Effector memory CD4-positive, alpha-beta T cell (primary cell): ENCODE measurements around the gene FNBP1L.
"Not testable (repeated sequence)": the region's sequence is repeated elsewhere in the genome, so short reads cannot be mapped to it uniquely, and the experiment has no call there.

Source experiments
- DNase-seq, 3 donors: peaks; one replicate each; pipeline ENCODE4 v3.0.0-alpha.2; 2020
- H3K27ac ChIP-seq: 2 replicates; pipeline ENCODE4 v1.7.0; 2013; ENCODE audit warnings: mild to moderate bottlenecking, low read length, moderate library complexity; ENCODE audit not compliant: insufficient read depth, poor library complexity, severe bottlenecking
- H3K27me3 ChIP-seq: replicated peaks from 2 replicates; pipeline ENCODE4 v1.7.0; 2013; ENCODE audit warnings: mild to moderate bottlenecking, low read length; ENCODE audit not compliant: insufficient read depth, control insufficient read depth, poor library complexity, severe bottlenecking
- H3K36me3 ChIP-seq: 2 replicates; pipeline ENCODE4 v1.7.0; 2013; ENCODE audit warnings: mild to moderate bottlenecking, low read length, moderate library complexity; ENCODE audit not compliant: control insufficient read depth, insufficient read depth
- H3K4me1 ChIP-seq: 2 replicates; pipeline ENCODE4 v1.7.0; 2013; ENCODE audit warnings: low read length, mild to moderate bottlenecking; ENCODE audit not compliant: control insufficient read depth, insufficient read depth, poor library complexity, severe bottlenecking
- H3K4me3 ChIP-seq: 2 replicates; pipeline ENCODE4 v1.7.0; 2013; ENCODE audit warnings: low read length, low read depth, mild to moderate bottlenecking; ENCODE audit not compliant: insufficient read depth, poor library complexity, severe bottlenecking
- H3K9me3 ChIP-seq: 2 replicates; pipeline ENCODE4 v1.7.0; 2013; ENCODE audit warnings: mild to moderate bottlenecking, low read length, moderate library complexity; ENCODE audit not compliant: control insufficient read depth

FNBP1L gene

DNA sequence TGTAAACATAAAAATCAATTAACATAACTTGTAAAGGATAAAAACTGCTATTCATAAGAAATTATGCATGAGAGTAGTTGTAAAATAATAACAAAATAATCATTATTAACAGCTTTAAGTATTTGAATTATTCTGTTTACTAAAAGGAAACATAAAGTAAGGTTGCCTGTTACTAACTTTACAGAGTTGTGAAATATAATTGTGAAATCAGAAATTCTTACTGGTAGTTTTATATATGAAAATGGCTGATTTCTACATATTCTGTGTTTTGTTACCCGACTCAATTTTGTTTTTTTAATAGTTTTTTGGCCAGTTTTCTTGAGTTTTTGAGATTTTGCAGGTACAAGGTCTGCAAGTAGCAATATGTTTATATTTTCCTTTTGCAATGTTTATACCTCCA, 27.8 kb downstream of the FNBP1L start:
- no peak overlapping the region for H3K4me3 ChIP-seq
- H3K36me3 ChIP-seq, result no peaks in the 10 kb centered on the region
- no peak for DNase-seq
- no peaks in the 10 kb centered on the region for H3K27me3 ChIP-seq
- H3K27ac ChIP-seq, result no peak overlapping the region
- no peaks in the 10 kb centered on the region for H3K4me1 ChIP-seq
- H3K9me3 ChIP-seq, result peaks cover 9% of the 10 kb centered on the region

DNA sequence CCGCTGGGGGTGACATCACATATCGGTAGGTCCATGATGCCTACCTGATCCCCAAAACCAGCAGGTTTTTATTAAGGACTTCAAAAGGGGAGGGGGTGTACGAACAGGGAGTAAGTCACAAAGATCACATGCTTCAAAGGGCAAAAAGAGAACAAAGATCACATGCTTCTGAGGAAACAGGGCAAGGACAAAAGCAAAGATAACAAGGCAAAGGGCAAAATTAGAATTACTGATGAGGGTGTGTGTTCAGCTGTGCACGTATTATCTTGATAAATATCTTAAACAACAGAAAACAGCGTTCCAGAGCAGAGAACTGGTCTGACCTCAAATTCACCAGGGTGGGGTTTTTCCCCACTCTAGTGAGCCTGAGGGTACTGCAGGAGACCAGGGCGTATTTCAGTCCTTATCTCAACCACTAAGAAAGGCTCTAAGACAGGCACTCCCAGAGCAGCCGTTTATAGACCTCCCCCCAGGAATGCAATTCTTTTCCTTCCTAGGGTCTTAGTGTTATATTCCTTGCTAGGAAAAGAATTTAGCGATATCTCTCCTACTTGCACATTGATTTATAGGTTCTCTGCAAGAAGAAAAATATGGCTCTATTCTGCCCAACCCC, 31.3 kb downstream of the FNBP1L start:
- not testable (repeated sequence) for H3K4me3 ChIP-seq, H3K27me3 ChIP-seq, H3K36me3 ChIP-seq, H3K4me1 ChIP-seq, H3K9me3 ChIP-seq, DNase-seq, H3K27ac ChIP-seq

DNA sequence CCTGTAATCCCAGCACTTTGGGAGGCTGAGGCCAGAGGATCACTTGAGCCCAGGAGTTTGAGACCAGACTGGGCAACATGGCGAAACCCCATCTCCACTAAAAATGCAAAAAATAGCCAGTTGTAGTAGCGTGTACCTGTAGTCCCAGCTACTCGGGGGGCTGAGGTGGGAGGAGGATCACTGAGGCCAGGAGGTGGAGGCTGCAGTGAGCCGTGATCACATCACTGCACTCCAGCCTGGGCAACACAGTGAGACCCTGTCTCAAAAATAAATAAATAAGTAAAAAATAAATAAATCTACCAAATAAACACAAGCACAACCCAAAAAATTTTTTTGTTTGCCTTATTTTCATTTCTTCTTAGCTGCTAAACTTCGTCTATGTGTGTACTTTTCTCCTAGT, 34.0 kb downstream of the FNBP1L start:
- not testable (repeated sequence) for DNase-seq, H3K36me3 ChIP-seq, H3K27ac ChIP-seq, H3K4me1 ChIP-seq, H3K4me3 ChIP-seq, H3K9me3 ChIP-seq, H3K27me3 ChIP-seq

DNA sequence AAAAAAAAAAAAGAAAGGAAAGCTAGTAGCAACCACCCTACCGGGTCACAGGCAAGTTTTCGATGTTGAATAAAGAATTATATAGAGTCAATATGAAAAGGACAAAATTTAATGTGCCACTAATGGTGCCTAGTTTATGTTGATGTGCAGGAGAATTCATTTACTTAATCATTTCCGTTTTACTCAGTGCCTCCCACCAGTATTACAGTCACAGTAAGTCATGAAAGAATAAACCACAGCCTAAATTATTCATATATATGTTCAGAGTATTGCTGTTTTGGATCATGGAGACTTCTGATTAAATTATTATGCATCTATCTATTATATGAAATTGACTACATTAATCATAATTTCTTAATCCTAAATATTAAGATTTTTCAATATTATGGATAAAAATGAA, 35.3 kb downstream of the FNBP1L start:
- peaks cover 7% of the 10 kb centered on the region for H3K9me3 ChIP-seq
- no peaks in the 10 kb centered on the region for H3K27me3 ChIP-seq
- H3K4me3 ChIP-seq, result no peak overlapping the region
- DNase-seq, result no peak
- H3K36me3 ChIP-seq, result no peaks in the 10 kb centered on the region
- no peaks in the 10 kb centered on the region for H3K4me1 ChIP-seq
- no peak overlapping the region for H3K27ac ChIP-seq

DNA sequence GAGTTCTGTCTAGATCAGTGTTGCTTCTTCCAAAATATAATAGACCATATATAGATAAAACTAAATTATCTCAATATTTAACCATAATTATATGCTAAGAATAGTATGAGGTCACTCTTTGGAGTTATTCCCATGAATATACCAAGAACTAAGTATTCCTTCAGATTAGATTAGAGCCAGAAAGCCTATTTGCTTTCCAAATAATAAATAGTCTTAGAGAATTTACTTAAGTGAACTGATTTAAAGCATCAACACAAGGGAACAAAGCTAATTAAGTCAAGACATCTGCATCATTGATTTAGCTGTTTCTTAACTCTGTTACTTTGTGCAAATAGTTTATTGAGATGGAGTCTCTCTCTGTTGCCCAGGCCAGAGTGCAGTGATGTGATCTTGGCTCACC, 35.7 kb downstream of the FNBP1L start:
- Histone ChIP-seq H3K4me1 (no peaks in the 10 kb centered on the region), H3K9me3 (peaks cover 3% of the 10 kb centered on the region), H3K27ac (no peak overlapping the region), H3K27me3 (no peaks in the 10 kb centered on the region), H3K4me3 (no peak overlapping the region), H3K36me3 (no peaks in the 10 kb centered on the region)
- DNase-seq, result no peak

DNA sequence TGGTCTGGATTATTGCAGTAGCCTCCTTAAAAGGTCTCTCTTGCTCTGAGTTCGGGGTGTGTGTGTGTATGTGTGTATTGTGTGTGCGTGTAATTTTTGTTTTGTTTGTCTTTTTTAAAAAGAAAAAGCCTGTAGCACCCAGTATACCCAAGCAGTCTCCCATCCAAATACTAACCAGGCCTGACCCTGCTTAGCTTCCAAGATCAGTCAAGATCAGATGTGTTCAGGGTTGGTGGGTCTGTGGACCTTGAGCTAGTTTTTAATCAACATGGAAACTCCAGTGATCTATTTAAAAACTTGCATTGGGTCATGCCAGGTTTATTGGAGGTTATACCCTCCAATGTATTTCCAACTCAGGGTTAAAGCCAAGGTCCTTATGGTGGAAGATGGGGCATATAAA, 40.3 kb downstream of the FNBP1L start:
- Histone ChIP-seq H3K4me3 (no peak overlapping the region), H3K27ac (no peak overlapping the region), H3K4me1 (no peaks in the 10 kb centered on the region), H3K36me3 (no peaks in the 10 kb centered on the region), H3K9me3 (no peaks in the 10 kb centered on the region), H3K27me3 (no peaks in the 10 kb centered on the region)
- DNase-seq, result no peak

DNA sequence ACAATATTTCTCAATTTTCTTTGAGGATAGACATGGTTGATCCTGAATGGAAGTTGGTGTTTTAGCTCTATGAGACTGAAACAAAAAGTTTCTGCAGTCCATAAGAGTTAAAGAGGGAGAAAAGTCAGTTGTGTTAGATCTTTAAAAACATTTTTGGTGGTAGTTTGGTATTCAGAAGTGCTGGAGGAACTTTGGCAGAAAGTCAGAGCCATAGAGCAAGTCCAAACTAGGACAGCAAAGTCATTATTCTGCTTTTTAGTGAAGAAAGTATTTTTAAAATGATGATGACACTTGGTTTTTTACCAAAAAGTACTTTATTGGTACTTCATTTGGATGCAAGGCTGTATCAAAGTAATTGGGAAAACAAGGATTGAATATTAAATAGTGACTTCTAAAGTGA, 41.8 kb downstream of the FNBP1L start:
- Histone ChIP-seq H3K27me3 (no peaks in the 10 kb centered on the region), H3K4me3 (no peak overlapping the region), H3K9me3 (no peaks in the 10 kb centered on the region), H3K36me3 (no peaks in the 10 kb centered on the region), H3K27ac (no peak overlapping the region), H3K4me1 (no peaks in the 10 kb centered on the region)
- no peak for DNase-seq

DNA sequence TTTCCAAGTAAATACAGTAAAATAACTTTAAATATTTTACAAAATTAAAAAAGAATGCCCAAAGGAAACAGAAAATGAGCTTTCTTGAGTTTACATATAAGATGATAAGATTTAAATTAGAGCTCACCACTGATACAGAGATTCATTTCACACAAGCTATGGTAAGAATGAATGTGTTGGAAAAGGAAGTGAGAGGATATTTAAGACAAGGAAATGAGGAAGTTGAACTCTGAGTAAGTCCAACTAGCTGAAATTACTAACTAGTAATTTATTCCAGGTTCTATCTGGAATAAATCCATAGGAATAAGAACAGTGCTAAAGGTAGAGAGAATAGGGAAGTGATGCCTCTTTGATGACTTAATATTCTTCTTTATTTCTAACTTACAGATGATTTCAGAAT, 42.4 kb downstream of the FNBP1L start:
- H3K27me3 ChIP-seq, result no peaks in the 10 kb centered on the region
- no peak for DNase-seq

DNA sequence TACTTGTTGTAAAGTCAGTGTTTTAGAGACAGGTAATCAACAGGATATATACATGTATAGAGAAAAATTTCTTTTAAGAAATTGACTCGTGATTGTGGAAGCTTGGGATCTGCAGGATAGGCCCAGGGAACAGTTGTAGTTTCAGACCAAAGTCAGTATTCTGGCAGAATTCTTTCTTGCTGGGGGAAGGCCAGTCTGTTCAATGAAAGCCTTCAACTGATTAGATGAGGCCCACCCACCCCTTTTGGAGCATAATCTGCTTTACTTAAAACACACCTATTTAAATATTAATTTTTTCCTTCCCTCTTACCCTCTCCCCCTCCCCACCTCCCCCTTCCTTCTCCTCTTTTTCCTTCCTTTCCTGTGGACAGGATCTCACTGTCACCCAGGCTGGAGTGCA, 48.0 kb downstream of the FNBP1L start:
- no peaks in the 10 kb centered on the region for H3K9me3 ChIP-seq
- DNase-seq, result no peak
- no peaks in the 10 kb centered on the region for H3K4me1 ChIP-seq
- no peak overlapping the region for H3K4me3 ChIP-seq
- no peaks in the 10 kb centered on the region for H3K36me3 ChIP-seq
- no peaks in the 10 kb centered on the region for H3K27me3 ChIP-seq
- H3K27ac ChIP-seq, result no peak overlapping the region

More for the DNA sequence above, 42.4 kb downstream of the FNBP1L start:
- H3K27ac ChIP-seq, result no peak overlapping the region
- H3K4me1 ChIP-seq, result no peaks in the 10 kb centered on the region
- H3K4me3 ChIP-seq, result no peak overlapping the region
- H3K36me3 ChIP-seq, result no peaks in the 10 kb centered on the region
- H3K9me3 ChIP-seq, result no peaks in the 10 kb centered on the region

DNA sequence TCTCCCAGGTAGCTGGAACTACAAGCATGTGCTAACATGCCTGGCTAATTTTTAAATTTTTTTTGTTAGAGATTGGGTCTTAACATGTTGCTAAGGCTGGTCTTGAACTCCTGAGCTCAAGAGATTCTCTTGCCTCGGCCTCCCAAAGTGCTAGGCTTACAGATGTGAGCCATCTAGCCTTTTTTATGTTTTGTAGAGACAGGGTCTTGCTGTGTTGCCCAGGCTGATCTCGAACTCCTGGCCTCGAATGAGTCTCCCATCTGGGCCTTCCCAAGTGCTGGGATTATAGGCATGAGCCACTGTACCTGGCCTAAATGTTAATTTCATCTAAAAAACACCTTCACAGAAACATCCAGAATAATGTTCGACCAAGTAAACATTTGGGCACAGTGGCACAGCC, 48.6 kb downstream of the FNBP1L start:
- no peaks in the 10 kb centered on the region for H3K27me3 ChIP-seq
- H3K4me1 ChIP-seq, result no peaks in the 10 kb centered on the region
- no peak overlapping the region for H3K27ac ChIP-seq
- no peaks in the 10 kb centered on the region for H3K9me3 ChIP-seq
- H3K4me3 ChIP-seq, result no peak overlapping the region
- H3K36me3 ChIP-seq, result no peaks in the 10 kb centered on the region
- no peak for DNase-seq

DNA sequence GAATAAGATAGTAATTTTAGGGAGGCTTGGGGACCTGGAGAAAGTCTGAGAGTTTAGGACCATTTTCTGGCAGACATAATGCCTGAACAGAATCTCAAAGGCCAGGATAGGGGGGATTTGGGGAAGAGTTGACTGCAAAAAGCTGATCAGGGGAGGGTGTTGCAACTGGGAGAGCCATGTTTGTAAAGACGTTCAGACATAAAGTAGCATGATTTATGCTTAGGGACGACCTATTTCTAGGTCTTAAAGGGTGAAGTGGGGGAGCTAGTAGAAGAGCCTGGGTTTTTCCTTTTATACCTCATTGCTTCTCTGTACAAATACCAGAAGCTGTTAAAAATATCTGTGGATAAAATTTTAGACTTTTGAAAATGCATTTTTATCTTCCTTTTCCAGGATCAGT, 51.2 kb downstream of the FNBP1L start:
- Histone ChIP-seq H3K9me3 (no peaks in the 10 kb centered on the region), H3K27ac (no peak overlapping the region), H3K4me3 (no peak overlapping the region), H3K4me1 (no peaks in the 10 kb centered on the region), H3K27me3 (no peaks in the 10 kb centered on the region), H3K36me3 (no peaks in the 10 kb centered on the region)
- DNase-seq, result no peak
